Measurements from ENCODE around the gene S100PBP. TPM values are rescaled to one million over a fixed set of nuclear protein-coding genes. Genes with fewer than 3 reads are reported as not detected.

The S100PBP gene
- polyA plus RNA-seq, 2 of the 4 experiments (the other 2 are of a cell fraction) = 16.1 to 41.9 TPM

GRCh38 chr1:32783851-32784250 is 33.6 kb upstream of the S100PBP start:
- Histone ChIP-seq H3K4me3 (no peak overlapping the region), H3K27ac (no peak overlapping the region), H3K9me3 (no peaks in the 10 kb centered on the region), H3K4me1 (peaks cover 3% of the 10 kb centered on the region; the same call in 2 of the 3 replicates), H3K4me2 (no peak overlapping the region)
- ChIA-PET CTCF (interaction anchor here (4.0 to 17.1 kb wide), 2 partner anchors 10 to 76 kb away, joined by 32 to 383 read pairs; partner anchors contain the start of gene SYNC), POLR2A (no interaction called here)
- TF ChIP-seq PHF8 (IDR thresholded peaks at IDR 0.05; ENCODE audit: borderline replicate concordance, low read depth) (no peak), CHD2 (IDR thresholded peaks at IDR 0.05; ENCODE audit: low read length, partially characterized antibody) (no peak), MAZ (IDR thresholded peaks at IDR 0.05; ENCODE audit: borderline replicate concordance, low read depth, low read length) (no peak), FOSL2 (IDR thresholded peaks at IDR 0.05) (no peak), FOSL2 (CRISPR knock-in tag; IDR thresholded peaks at IDR 0.05) (no peak), ZNF302 (CRISPR knock-in tag; IDR thresholded peaks at IDR 0.05) (no peak), POLR2A (IDR thresholded peaks at IDR 0.05; ENCODE audit: low read length) (no peak), JUNB (IDR thresholded peaks at IDR 0.05) (no peak), USF2 (IDR thresholded peaks at IDR 0.05) (no peak)
- TF ChIP-seq, protein P1, sequence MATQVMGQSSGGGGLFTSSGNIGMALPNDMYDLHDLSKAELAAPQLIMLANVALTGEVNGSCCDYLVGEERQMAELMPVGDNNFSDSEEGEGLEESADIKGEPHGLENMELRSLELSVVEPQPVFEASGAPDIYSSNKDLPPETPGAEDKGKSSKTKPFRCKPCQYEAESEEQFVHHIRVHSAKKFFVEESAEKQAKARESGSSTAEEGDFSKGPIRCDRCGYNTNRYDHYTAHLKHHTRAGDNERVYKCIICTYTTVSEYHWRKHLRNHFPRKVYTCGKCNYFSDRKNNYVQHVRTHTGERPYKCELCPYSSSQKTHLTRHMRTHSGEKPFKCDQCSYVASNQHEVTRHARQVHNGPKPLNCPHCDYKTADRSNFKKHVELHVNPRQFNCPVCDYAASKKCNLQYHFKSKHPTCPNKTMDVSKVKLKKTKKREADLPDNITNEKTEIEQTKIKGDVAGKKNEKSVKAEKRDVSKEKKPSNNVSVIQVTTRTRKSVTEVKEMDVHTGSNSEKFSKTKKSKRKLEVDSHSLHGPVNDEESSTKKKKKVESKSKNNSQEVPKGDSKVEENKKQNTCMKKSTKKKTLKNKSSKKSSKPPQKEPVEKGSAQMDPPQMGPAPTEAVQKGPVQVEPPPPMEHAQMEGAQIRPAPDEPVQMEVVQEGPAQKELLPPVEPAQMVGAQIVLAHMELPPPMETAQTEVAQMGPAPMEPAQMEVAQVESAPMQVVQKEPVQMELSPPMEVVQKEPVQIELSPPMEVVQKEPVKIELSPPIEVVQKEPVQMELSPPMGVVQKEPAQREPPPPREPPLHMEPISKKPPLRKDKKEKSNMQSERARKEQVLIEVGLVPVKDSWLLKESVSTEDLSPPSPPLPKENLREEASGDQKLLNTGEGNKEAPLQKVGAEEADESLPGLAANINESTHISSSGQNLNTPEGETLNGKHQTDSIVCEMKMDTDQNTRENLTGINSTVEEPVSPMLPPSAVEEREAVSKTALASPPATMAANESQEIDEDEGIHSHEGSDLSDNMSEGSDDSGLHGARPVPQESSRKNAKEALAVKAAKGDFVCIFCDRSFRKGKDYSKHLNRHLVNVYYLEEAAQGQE (IDR thresholded peaks at IDR 0.05) = no peak
- 96% methylated on average over 5 of the region's 5 CpGs for WGBS (ENCODE audit: missing lambda C conversion rate)
- FAIRE-seq (no peak), ATAC-seq (no peak), DNase-seq (ENCODE audit: low read depth in 1 of 2, low spot score in 1 of 2) (no peak)

GRCh38 chr1:32784817-32785216 is 32.6 kb upstream of the S100PBP start:
- CTCF ChIA-PET = interaction anchor here (3.8 to 4.0 kb wide), 2 partner anchors 11 kb away, joined by 20 to 32 read pairs; no protein-coding TSS in a partner anchor
- no peak for DNase-seq (ENCODE audit: low read depth in 1 of 2, low spot score in 1 of 2)

More at GRCh38 chr1:32784817-32785216, 32.6 kb upstream of the S100PBP start:
- no peak overlapping the region for H3K4me2 ChIP-seq
- FAIRE-seq = no peak
- no peak overlapping the region for H3K4me3 ChIP-seq
- H3K4me1 ChIP-seq = peaks cover 12% of the 10 kb centered on the region; the same call in 2 of the 3 replicates
- TF ChIP-seq RNF2 (IDR thresholded peaks at IDR 0.05; ENCODE audit: borderline replicate concordance, low read depth) (no peak), CHD2 (IDR thresholded peaks at IDR 0.05; ENCODE audit: low read length, partially characterized antibody) (no peak), SMC3 (IDR thresholded peaks at IDR 0.05) (no peak), ZNF302 (CRISPR knock-in tag; IDR thresholded peaks at IDR 0.05) (no peak), POLR2AphosphoS2 (conservative IDR thresholded peaks at IDR 0.05; ENCODE audit: low read length) (no peak), HOXB13 (CRISPR knock-in tag; IDR thresholded peaks at IDR 0.05; ENCODE audit: low read depth) (no peak)
- TF ChIP-seq, protein P1 (IDR thresholded peaks at IDR 0.05) = no peak
- no peaks in the 10 kb centered on the region for H3K9me3 ChIP-seq
- ATAC-seq = no peak
- WGBS (ENCODE audit: missing lambda C conversion rate) = 75% methylated on average over 3 of the region's 3 CpGs
- H3K27ac ChIP-seq = no peak overlapping the region
- POLR2A ChIA-PET = no interaction called here

Measured in A549 (cell line).